HCT116 (cell line): ENCODE results near the gene RUVBL1.

Experiments
- CTCF ChIP-seq, 3 experiments: fragments of 200-600 bp in 1 of 3; sonication (generic) in 1 of 3; IDR thresholded peaks in 2 of 3; conservative IDR thresholded peaks in 1 of 3; 2 replicates each; pipeline ENCODE4 v1.5.1; 2012 to 2017; ENCODE audit warnings: low read depth in 2 of 3, low read length in 2 of 3, antibody characterized with exemption in 1 of 3, borderline replicate concordance in 1 of 3, control low read depth in 1 of 3, mild to moderate bottlenecking in 1 of 3, mixed read lengths in 1 of 3, mixed run types in 1 of 3, moderate library complexity in 1 of 3; ENCODE audit not compliant: insufficient read depth in 1 of 3
- EZH2 ChIP-seq: fragments of 200-600 bp; sonication (generic); IDR thresholded peaks from 2 replicates; pipeline ENCODE4 v1.6.1; 2017; ENCODE audit warnings: antibody characterized with exemption, mixed run types
- EZH2phosphoT487 ChIP-seq: fragments of 200-600 bp; IDR thresholded peaks from 2 replicates; pipeline ENCODE4 v1.6.1; 2018; ENCODE audit warnings: antibody characterized with exemption, borderline replicate concordance
- MAX ChIP-seq: IDR thresholded peaks from 2 replicates; pipeline ENCODE4 v1.6.1; 2012
- POLR2A ChIP-seq: IDR thresholded peaks from 2 replicates; pipeline ENCODE4 v1.7.0; 2011; ENCODE audit warnings: borderline replicate concordance; ENCODE audit not compliant: insufficient read depth, insufficient read length; ENCODE audit errors: extremely low read depth
- POLR2AphosphoS5 ChIP-seq: IDR thresholded peaks from 2 replicates; pipeline ENCODE4 v1.6.1; 2011; ENCODE audit warnings: mild to moderate bottlenecking, low read depth, low read length, moderate library complexity
- RAD21 ChIP-seq: IDR thresholded peaks from 2 replicates; pipeline ENCODE4 v1.6.1; 2012; ENCODE audit warnings: low read depth, mild to moderate bottlenecking
- TCF7L2 ChIP-seq: IDR thresholded peaks from 2 replicates; pipeline ENCODE4 v1.7.0; 2011; ENCODE audit warnings: borderline replicate concordance, inconsistent platforms; ENCODE audit not compliant: insufficient read depth, insufficient read length; ENCODE audit errors: extremely low read depth

GRCh38 chr3:128067489-128067888 lies 56.1 kb downstream of the RUVBL1 start:
- no peak for TF ChIP-seq RAD21
- TF ChIP-seq CTCF (IDR thresholded peaks at IDR 0.05 in 2 of 3, conservative IDR thresholded peaks at IDR 0.05 in 1 of 3; ENCODE audit: borderline replicate concordance in 1 of 3, insufficient read depth in 1 of 3, low read depth in 2 of 3, low read length in 2 of 3) = no peak; a peak in 1 of 6 replicates
- no peak for TF ChIP-seq MAX
- no peak for TF ChIP-seq POLR2AphosphoS5
- TF ChIP-seq TCF7L2 = no peak
- no peak for TF ChIP-seq EZH2phosphoT487
- no peak for TF ChIP-seq POLR2A
- no peak for TF ChIP-seq EZH2
